Stimulated activated naive CD4-positive, alpha-beta T cell treated with Interleukin-2 at 50 U/mL for 16 hours (primary cell): ENCODE results near the gene SMURF1.
"Not testable (repeated sequence)": the region's sequence is repeated elsewhere in the genome, so short reads cannot be mapped to it uniquely, and the experiment has no call there.

ENCODE experiments used
- DNase-seq: peaks from one replicate; lab custom pipeline; 2025; lab: John Stamatoyannopoulos, UW

The SMURF1 gene

GRCh38 chr7:99047526-99048077, 96.3 kb downstream of the SMURF1 start:
- no peak for DNase-seq

- no peak for DNase-seq
Observed at GRCh38 chr7:99046722-99047121, 97.2 kb downstream of the SMURF1 start.

- not testable (repeated sequence) for DNase-seq
Observed at GRCh38 chr7:99046262-99046661, 97.6 kb downstream of the SMURF1 start.

- not testable (repeated sequence) for DNase-seq
Observed at GRCh38 chr7:99044858-99045257, 99.0 kb downstream of the SMURF1 start.

- DNase-seq = no peak
Observed at GRCh38 chr7:99042957-99043356, 101.0 kb downstream of the SMURF1 start.

- DNase-seq = no peak
Observed at GRCh38 chr7:99041526-99041925, 102.4 kb downstream of the SMURF1 start.

GRCh38 chr7:99040104-99040958, 103.6 kb downstream of the SMURF1 start:
- peak; percentile 28 for DNase-seq

- no peak for DNase-seq
Observed at GRCh38 chr7:99039384-99039891, 104.5 kb downstream of the SMURF1 start.

- DNase-seq = no peak
Observed at GRCh38 chr7:99038086-99038855, 105.6 kb downstream of the SMURF1 start.

- no peak for DNase-seq
Observed at GRCh38 chr7:99037327-99037940, 106.5 kb downstream of the SMURF1 start.

GRCh38 chr7:99036546-99037111, 107.3 kb downstream of the SMURF1 start:
- DNase-seq = no peak

- no peak for DNase-seq
Observed at GRCh38 chr7:99035723-99036545, 108.0 kb downstream of the SMURF1 start.

- no peak for DNase-seq
Observed at GRCh38 chr7:99034932-99035722, 108.8 kb downstream of the SMURF1 start.

- DNase-seq = no peak
Observed at GRCh38 chr7:99033765-99034164, 110.1 kb downstream of the SMURF1 start.

GRCh38 chr7:99032928-99033327, 111.0 kb downstream of the SMURF1 start:
- DNase-seq = no peak

- DNase-seq = no peak
Observed at GRCh38 chr7:99031496-99031895, 112.4 kb downstream of the SMURF1 start.

GRCh38 chr7:99030951-99031350, 113.0 kb downstream of the SMURF1 start:
- DNase-seq = no peak

- DNase-seq = no peak
Observed at GRCh38 chr7:99030457-99030856, 113.5 kb downstream of the SMURF1 start.

- no peak for DNase-seq
Observed at GRCh38 chr7:99029466-99030435, 114.2 kb downstream of the SMURF1 start.
